DND-41 (cell line): ENCODE measurements around the gene GZMM.

Source experiments
- CTCF ChIP-seq: IDR thresholded peaks from 2 replicates; pipeline ENCODE4 v1.5.1; 2012; ENCODE audit warnings: borderline replicate concordance, low read length, moderate library complexity, mild to moderate bottlenecking; ENCODE audit not compliant: poor library complexity, severe bottlenecking; ENCODE audit errors: extremely low read depth
- EZH2 ChIP-seq: IDR thresholded peaks from 3 replicates; pipeline ENCODE4 v1.6.1; 2012; ENCODE audit warnings: borderline replicate concordance, low read depth, mild to moderate bottlenecking, moderate library complexity, low read length, inconsistent platforms; ENCODE audit not compliant: severe bottlenecking

DNA sequence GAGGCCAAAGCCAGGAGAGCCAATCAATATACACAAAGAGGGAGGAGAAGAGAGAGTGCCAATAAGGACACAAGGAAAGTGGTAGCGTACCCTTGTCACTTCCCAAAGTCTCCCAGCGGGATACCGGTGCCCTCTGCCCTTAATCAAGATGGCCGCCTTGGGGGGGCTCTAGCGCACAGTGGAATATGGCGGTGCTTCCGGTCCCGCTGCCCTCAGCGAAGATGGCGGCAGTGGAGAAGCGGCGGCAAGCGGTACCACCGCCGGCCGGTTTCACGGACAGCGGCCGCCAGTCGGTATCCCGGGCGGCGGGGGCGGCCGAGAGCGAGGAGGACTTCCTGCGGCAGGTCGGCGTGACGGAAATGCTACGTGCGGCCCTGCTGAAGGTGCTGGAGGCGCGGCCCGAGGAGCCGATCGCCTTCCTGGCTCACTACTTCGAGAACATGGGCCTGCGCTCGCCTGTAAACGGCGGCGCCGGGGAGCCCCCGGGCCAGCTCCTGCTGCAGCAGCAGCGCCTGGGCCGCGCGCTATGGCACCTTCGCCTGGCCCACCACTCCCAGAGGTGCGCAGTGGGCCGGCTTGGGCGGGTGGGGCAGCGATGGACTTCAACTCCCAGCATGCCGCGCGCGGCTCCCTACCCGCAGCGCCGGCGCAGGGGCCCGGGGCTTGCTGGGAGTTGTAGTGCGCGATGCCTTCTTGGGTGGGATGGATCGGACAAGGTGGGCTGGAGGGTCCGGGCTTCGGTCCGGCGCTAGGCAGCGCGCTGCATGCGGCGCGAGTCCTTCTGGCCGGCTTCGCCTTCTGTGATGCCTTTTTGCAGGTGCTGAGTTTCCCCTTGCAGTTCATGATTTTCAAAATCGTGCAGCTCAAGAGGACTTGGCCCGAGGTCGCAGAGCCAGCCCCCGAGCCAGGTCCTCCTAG lies 36.3 kb upstream of the GZMM start, which contains the start of gene TPGS1:
- TF ChIP-seq CTCF (no peak), EZH2 (no peak)
